NCI-H526 treated with DMSO at 0.1 percent for 48 hours (cell line): ENCODE data around the gene SACM1L.

Source experiments
- DNase-seq: peaks from one replicate; lab custom pipeline; 2025; lab: John Stamatoyannopoulos, UW

Gene SACM1L

DNA sequence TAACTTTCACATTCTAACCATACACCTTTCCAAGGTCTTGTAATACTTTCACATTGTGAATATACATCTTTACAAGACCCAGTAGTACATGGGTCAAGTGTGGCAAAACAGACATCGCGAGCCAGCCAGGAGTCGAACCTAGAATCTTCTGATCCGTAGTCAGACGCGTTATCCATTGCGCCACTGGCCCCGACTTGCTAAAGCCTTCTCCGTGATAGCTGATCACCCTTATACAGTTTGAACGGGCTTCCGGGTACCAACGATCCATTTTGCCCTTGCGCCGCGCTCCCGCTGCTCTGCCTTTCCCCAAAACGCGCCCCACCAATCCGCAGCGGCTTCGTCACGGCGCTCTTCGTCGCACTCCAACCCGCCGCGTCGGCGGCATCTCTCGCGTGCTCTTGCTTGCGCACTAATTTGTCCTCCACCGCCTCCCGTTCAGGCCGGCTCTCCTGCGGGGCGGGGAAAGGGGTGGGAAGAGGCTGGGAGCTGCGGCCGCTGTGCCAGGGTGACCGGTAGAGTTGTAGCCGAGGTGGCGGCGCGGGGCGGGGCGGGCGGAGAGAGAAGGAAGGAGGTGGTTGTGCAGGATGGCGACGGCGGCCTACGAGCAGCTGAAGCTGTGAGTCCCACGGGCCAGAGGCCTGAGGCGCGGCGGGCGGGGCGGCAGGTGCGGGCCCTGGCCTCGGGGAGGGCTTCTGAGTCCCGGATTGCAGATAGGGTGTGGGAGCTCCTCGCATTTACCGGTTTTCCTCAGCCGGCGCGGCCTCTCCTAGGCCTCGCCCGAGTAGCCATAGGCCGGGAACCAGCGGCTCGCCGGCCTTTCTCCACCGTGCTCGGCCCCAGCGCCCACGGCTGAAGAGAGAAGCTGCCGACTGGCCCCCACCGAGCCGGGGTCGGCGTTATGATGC lies at the start of gene SACM1L:
TSS of gene SACM1L (plus strand) at position 515 of the 905 bp plus-strand sequence. CDS start at position 585, 70 bp downstream.
- peak; percentile 97 for DNase-seq

DNA sequence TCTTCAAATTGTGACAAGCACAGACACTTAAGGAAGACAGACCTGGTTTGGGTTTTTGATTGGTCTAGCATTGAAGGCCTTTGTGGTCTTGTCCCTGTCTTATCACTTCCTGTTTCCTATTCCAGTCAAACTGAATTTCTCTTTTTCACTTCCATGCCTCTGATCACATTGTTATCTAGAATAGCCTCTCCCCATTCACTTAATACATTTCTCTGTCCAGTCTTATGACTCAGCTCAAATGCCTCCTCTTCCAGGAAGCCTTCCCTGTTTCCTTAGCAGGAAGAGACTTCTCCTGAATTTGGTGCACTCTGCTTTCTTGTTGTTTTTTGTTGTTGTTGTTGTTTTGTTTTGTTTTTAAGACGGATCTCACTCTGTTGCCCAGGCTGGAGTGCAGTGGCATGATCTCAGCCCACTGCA lies 49.1 kb upstream of the SACM1L start:
- DNase-seq, result no peak

GRCh38 chr3:45640724-45641361 lies 48.4 kb upstream of the SACM1L start:
- DNase-seq, result no peak

GRCh38 chr3:45641756-45642155 lies 47.4 kb upstream of the SACM1L start:
- no peak for DNase-seq

DNA sequence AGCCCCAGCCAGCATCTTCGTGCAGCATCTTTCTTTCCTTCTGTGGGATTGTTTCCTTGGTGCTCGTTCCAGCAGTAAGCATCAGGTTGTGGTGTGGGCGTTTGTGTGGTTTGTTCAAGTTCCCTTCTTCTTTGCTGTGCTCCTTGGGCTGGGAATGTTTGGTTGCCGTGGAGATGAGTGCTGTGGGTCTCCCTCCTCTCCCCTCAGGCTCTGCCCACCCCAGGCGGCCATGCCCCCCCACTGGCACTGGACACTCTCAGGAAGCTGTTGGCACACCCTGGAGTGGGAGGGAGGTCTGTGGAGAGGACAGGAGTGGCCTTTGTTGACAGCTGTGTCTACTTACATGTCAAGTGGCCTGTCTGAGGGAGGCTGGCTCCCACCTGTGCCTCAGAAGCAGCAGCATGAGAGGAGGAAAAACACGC lies 46.5 kb upstream of the SACM1L start:
- DNase-seq, result no peak

- no peak for DNase-seq
Measured at GRCh38 chr3:45644063-45644790, 45.0 kb upstream of the SACM1L start.

GRCh38 chr3:45644791-45645201 lies 44.4 kb upstream of the SACM1L start:
- no peak for DNase-seq

- no peak for DNase-seq
Measured at GRCh38 chr3:45646051-45646585, 43.1 kb upstream of the SACM1L start.

DNA sequence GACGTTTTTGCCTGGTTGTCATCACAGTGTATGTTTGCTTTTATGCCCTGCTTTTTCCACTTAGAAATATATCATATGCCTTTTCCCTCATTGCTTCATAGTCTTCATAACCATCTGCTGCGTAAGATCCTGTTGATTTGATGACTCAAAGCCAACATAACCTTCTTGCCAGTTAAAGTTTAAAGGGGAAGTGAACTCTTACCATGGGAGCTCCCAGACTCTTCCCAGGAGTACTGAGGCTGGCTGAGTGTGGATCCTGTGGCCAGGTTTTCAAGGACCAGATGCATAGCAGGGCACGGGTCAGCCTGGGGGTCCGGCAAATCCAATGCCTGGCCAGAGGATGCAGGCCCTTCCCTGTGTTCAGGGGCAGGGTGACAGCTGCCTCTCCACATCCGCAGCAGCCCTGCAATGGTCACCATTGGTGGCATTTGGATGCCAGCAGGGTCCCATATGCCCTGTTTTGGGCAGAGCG lies 42.0 kb upstream of the SACM1L start:
- no peak for DNase-seq

DNA sequence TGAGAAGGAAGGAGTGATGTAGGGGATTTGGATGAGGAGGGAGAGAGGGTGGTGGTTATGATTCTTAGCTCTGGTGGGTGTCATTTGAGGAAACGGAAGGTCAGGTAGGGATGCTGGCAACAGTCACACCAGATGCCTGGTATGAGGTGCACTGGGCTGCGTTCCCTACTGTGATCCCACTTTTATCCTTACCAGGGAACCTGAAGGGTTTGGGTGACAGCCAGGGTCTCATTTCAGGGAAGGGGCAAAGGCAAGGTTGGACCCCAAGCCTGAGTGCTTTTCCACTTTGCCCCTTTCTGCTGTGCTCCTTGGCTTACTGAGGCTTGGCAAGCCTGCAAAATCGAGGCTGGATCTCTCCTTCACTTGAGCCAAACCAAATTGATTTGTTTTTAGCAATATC lies 36.0 kb upstream of the SACM1L start:
- no peak for DNase-seq

- DNase-seq, result no peak
Measured at GRCh38 chr3:45654397-45654944, 34.7 kb upstream of the SACM1L start.

- no peak for DNase-seq
Measured at GRCh38 chr3:45655906-45656305, 33.3 kb upstream of the SACM1L start.

GRCh38 chr3:45656575-45657363 lies 32.4 kb upstream of the SACM1L start:
- DNase-seq, result peak; percentile 61

DNA sequence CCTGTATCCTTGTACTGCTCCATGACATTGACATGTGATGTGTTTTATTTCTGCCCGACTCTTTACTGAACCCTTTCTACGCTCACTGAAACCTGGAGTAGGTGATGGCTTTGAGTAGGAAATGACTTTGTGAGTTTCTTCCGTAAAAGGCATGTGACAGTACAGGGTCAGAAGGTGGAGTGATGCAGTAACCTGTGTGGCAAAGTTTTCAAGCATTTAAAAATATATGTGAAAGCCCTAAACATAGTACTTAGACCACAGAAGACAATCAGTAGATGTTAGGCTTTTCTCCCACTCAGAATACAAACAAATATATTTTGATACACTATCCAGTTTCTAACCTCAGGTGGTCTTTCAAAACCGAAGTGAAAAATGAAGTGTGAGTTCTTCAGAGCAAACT lies 31.3 kb upstream of the SACM1L start:
- DNase-seq, result no peak

GRCh38 chr3:45659661-45660566 lies 29.3 kb upstream of the SACM1L start:
- no peak for DNase-seq

DNA sequence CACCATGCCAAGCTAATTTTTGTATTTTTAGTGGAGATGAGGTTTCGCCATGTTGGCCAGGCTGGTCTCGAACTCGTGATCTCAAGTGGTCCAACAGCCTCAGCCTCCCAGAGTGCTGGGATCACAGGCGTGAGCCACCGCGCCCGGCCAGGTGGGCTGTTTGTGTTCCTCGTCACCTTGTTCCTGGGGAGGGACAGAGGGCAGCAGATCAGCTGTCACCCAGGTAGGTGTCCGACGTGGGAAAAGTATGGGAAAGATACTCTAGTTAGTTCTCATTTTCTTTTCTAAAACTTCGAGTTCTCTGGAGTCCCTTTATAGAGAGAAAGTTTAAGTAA lies 28.7 kb upstream of the SACM1L start:
- DNase-seq, result no peak

- no peak for DNase-seq
Measured at GRCh38 chr3:45664578-45664977, 24.6 kb upstream of the SACM1L start.

DNA sequence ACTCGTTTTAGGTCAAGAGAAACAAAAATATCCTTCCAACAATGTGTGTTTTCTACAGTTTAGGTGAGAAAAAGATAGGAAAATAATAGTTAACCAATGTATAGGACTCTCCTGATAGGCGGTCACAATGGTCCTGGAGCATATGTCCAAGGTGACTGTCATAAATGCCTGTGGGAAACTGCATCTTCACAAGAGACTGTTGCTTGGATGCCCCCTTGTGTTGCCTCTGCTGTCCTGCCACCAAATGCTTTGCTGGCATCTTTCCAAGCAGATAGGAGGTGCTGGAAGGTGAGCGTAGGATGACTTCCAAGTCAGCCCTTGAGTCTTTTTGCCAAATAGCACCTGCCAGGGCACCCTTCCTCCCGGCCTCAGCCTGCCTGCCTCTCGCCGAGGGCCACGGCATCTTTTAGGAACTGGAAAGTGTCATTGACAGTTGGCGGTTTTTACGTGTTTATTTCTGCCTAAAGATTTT lies 24.1 kb upstream of the SACM1L start:
- no peak for DNase-seq

DNA sequence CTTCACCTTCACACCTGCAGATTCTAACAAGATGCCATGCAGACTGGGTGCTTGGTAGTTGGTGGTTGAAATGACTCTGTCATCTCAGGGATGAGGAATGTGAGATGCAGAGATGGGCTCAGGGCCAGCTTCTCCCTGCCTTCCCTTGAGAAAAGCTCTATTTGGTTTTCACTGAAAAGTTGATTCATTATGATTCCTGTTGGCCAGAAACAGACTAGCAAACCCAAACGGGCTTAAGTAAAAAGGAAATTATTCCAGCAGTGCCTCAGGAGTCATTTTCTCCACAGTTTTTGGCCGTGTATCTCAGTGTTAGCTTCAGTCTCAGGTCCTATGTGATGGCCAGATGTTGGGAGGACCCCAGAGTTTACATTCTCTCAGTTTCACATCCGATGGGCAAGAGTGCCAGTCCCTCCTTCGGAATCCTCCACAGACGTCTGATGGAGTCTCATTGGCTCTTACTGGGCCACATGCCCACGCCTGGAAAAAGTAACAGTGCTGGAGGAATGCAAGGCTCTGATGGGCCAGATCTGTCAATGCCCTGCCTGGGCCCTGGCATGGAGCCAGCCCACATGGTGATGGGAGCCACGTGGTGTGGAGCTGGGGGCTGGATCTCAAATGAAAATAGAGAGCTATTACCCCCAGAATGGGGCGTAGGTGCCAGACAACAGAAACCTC lies 22.3 kb upstream of the SACM1L start:
- no peak for DNase-seq

- no peak for DNase-seq
Measured at GRCh38 chr3:45667569-45667934, 21.6 kb upstream of the SACM1L start.
